OCI-LY7 (cell line): ENCODE data around the gene ZNF786.

Experiments used
- CTCF ChIP-seq: fragments of 200-600 bp; sonication (generic); conservative IDR thresholded peaks from 2 replicates; pipeline ENCODE4 v1.5.1; 2014; ENCODE audit warnings: mild to moderate bottlenecking, antibody characterized with exemption, low read length, moderate library complexity, mixed read lengths
- EZH2phosphoT487 ChIP-seq: fragments of 200-600 bp; sonication (generic); IDR thresholded peaks from 2 replicates; pipeline ENCODE4 v1.6.1; 2018; ENCODE audit warnings: low read depth, borderline replicate concordance, mild to moderate bottlenecking, mixed run types, antibody characterized with exemption, low read length, moderate library complexity, mixed read lengths

- TF ChIP-seq CTCF = no peak
- no peak for TF ChIP-seq EZH2phosphoT487
Observed at GRCh38 chr7:149043936-149044335, 46.6 kb downstream of the ZNF786 start.
